Left kidney (tissue), 2 donors: Measurements from ENCODE around the gene SMOC2. TPM values are rescaled to one million over a fixed set of nuclear protein-coding genes. Genes with fewer than 3 reads are reported as not detected.

Source experiments
- DNase-seq: peaks from one replicate; pipeline ENCODE4 v3.0.0-alpha.2; 2013
- polyA plus RNA-seq: library from polyadenylated mRNA; unstranded; fragments of 120-200 nt; gene quantifications from one replicate; pipeline ENCODE4 v1.2.1, GENCODE V29; 2013; ENCODE audit not compliant: insufficient read length

SMOC2 gene
- polyA plus RNA-seq, 1 donor, result 20.5 TPM

- DNase-seq, result no peak
Observed at GRCh38 chr6:168480481-168480880, 39.5 kb downstream of the SMOC2 start.

- DNase-seq, result no peak
Observed at GRCh38 chr6:168485818-168486217, 44.8 kb downstream of the SMOC2 start.

- no peak for DNase-seq
Observed at GRCh38 chr6:168490757-168491156, 49.8 kb downstream of the SMOC2 start.

- no peak for DNase-seq
Observed at GRCh38 chr6:168493976-168494375, 53.0 kb downstream of the SMOC2 start.

- DNase-seq, result no peak
Observed at GRCh38 chr6:168494726-168495125, 53.7 kb downstream of the SMOC2 start.

- no peak for DNase-seq
Observed at GRCh38 chr6:168495133-168495532, 54.1 kb downstream of the SMOC2 start.

GRCh38 chr6:168495636-168496035 lies 54.7 kb downstream of the SMOC2 start:
- DNase-seq, result no peak

- no peak for DNase-seq
Observed at GRCh38 chr6:168496139-168496996, 55.4 kb downstream of the SMOC2 start.

- no peak for DNase-seq
Observed at GRCh38 chr6:168496997-168497331, 56.0 kb downstream of the SMOC2 start.

GRCh38 chr6:168497381-168497780 lies 56.4 kb downstream of the SMOC2 start:
- no peak for DNase-seq

- no peak for DNase-seq
Observed at GRCh38 chr6:168498161-168498843, 57.3 kb downstream of the SMOC2 start.

- no peak for DNase-seq
Observed at GRCh38 chr6:168499045-168499650, 58.2 kb downstream of the SMOC2 start.

GRCh38 chr6:168500519-168500918 lies 59.5 kb downstream of the SMOC2 start:
- no peak for DNase-seq

- no peak for DNase-seq
Observed at GRCh38 chr6:168501561-168501960, 60.6 kb downstream of the SMOC2 start.

GRCh38 chr6:168504366-168504765 lies 63.4 kb downstream of the SMOC2 start:
- DNase-seq, result no peak

- no peak for DNase-seq
Observed at GRCh38 chr6:168506460-168506859, 65.5 kb downstream of the SMOC2 start.

- DNase-seq, result no peak
Observed at GRCh38 chr6:168507297-168507696, 66.3 kb downstream of the SMOC2 start.

- DNase-seq, result no peak
Observed at GRCh38 chr6:168507730-168508129, 66.7 kb downstream of the SMOC2 start.

GRCh38 chr6:168508903-168509302 lies 67.9 kb downstream of the SMOC2 start:
- DNase-seq, result no peak

GRCh38 chr6:168513766-168514165 lies 72.8 kb downstream of the SMOC2 start:
- DNase-seq, result no peak

- DNase-seq, result no peak
Observed at GRCh38 chr6:168514216-168514615, 73.2 kb downstream of the SMOC2 start.

- DNase-seq, result no peak
Observed at GRCh38 chr6:168515376-168515775, 74.4 kb downstream of the SMOC2 start.
